Thyroid gland (tissue), 4 donors: Measurements from ENCODE around the gene LETM1.

Experiments used
- CTCF ChIP-seq, 6 experiments: fragments of 200-600 bp in 3 of 6; fragments of 450-650 bp in 3 of 6; sonication (generic) in 3 of 6; IDR thresholded peaks; one replicate each; pipeline ENCODE4 v1.5.1; 2016 to 2019; ENCODE audit warnings: antibody characterized with exemption in 6 of 6, mild to moderate bottlenecking in 2 of 6, inconsistent platforms in 1 of 6, moderate library complexity in 1 of 6
- POLR2A ChIP-seq, 2 donors: fragments of 450-650 bp; IDR thresholded peaks; one replicate each; pipeline ENCODE4 v1.6.1; 2017; ENCODE audit warnings: antibody characterized with exemption in 2 of 2, mild to moderate bottlenecking in 2 of 2, moderate library complexity in 1 of 2

- TF ChIP-seq CTCF (IDR thresholded peaks at IDR 0.05), result no peak
- TF ChIP-seq POLR2A (IDR thresholded peaks at IDR 0.05), result no peak
Observed at GRCh38 chr4:1800805-1801204, 55.2 kb downstream of the LETM1 start.
